CD4-positive, alpha-beta memory T cell (primary cell): ENCODE results near the gene FRMD1. TPM values are rescaled to one million over a fixed set of nuclear protein-coding genes. Genes with fewer than 3 reads are reported as not detected.
A peak's percentile ranks its signal among the peaks of the same experiment; 100 is the strongest.

Experiments
- CTCF ChIA-PET: fragments of 350-600 bp; sonication (Branson Sonifier 250); formaldehyde crosslinking; loops from one replicate; lab custom pipeline; 2021; ENCODE audit warnings: inconsistent platforms; ENCODE audit not compliant: partially characterized antibody; lab: Charles Lee
- POLR2A ChIA-PET: fragments of 350-600 bp; sonication (Branson Sonifier 250); formaldehyde crosslinking; loops from one replicate; lab custom pipeline; 2021; ENCODE audit not compliant: partially characterized antibody; lab: Charles Lee
- DNase-seq, 5 donors: peaks; one replicate each; pipeline versions ENCODE4 v3.0.0 to v3.0.0-alpha.2; 2020 to 2022; ENCODE audit warnings: mixed read lengths in 1 of 5
- H3K27ac ChIP-seq: one replicate; pipeline ENCODE4 v1.7.0; 2013; ENCODE audit warnings: low read depth, low read length
- H3K27me3 ChIP-seq: 2 replicates; pipeline ENCODE4 v1.7.0; 2013; ENCODE audit warnings: mild to moderate bottlenecking, low read length, moderate library complexity; ENCODE audit not compliant: insufficient read depth
- H3K36me3 ChIP-seq: 2 replicates; pipeline ENCODE4 v1.7.0; 2013; ENCODE audit warnings: mild to moderate bottlenecking, low read length, moderate library complexity; ENCODE audit not compliant: insufficient read depth
- H3K4me1 ChIP-seq: 2 replicates; pipeline ENCODE4 v1.7.0; 2013; ENCODE audit warnings: mild to moderate bottlenecking, low read length, moderate library complexity; ENCODE audit not compliant: insufficient read depth
- H3K4me3 ChIP-seq, 2 donors: one replicate each; pipeline ENCODE4 v1.7.0; 2013; ENCODE audit warnings: low read length in 2 of 2, mild to moderate bottlenecking in 1 of 2
- H3K9me3 ChIP-seq, 2 donors: one replicate each; pipeline ENCODE4 v1.7.0; 2013; ENCODE audit warnings: low read length in 2 of 2, control low read depth in 1 of 2; ENCODE audit not compliant: control insufficient read depth in 1 of 2
- H3K27ac Mint-ChIP-seq, 7 donors: one replicate each; pipeline ENCODE4 v1.8.0; 2020 to 2021; ENCODE audit warnings: mixed read lengths in 7 of 7, mild to moderate bottlenecking in 6 of 7, inconsistent platforms in 3 of 7, moderate library complexity in 3 of 7
- H3K27me3 Mint-ChIP-seq, 2 donors: one replicate each; pipeline ENCODE4 v1.8.0; 2020 to 2021; ENCODE audit warnings: mixed read lengths in 2 of 2
- H3K36me3 Mint-ChIP-seq, 2 donors: one replicate each; pipeline ENCODE4 v1.8.0; 2020 to 2021; ENCODE audit warnings: mixed read lengths in 2 of 2, inconsistent platforms in 1 of 2, mild to moderate bottlenecking in 1 of 2
- H3K4me1 Mint-ChIP-seq, 4 donors: one replicate each; pipeline ENCODE4 v1.8.0; 2020 to 2021; ENCODE audit warnings: mixed read lengths in 4 of 4, mild to moderate bottlenecking in 1 of 4
- H3K4me3 Mint-ChIP-seq, 8 donors: one replicate each; pipeline ENCODE4 v1.8.0; 2020 to 2021; ENCODE audit warnings: mixed read lengths in 8 of 8, mild to moderate bottlenecking in 7 of 8, moderate library complexity in 6 of 8, inconsistent platforms in 3 of 8
- H3K9me3 Mint-ChIP-seq, 8 donors: one replicate each; pipeline ENCODE4 v1.8.0; 2020 to 2021; ENCODE audit warnings: mixed read lengths in 8 of 8, mild to moderate bottlenecking in 5 of 8, inconsistent platforms in 3 of 8, moderate library complexity in 1 of 8
- intact Hi-C: fragments of 100-400 bp; cut with micrococcal nuclease; formaldehyde crosslinking; loops from one replicate; pipeline ENCODE4 v1.15.1; 2023
- polyA plus RNA-seq, 2 donors: library from polyadenylated mRNA; unstranded; fragments of 300-500 nt; fragmentation: Illumina TruSeq; gene quantifications; one replicate each; pipeline ENCODE4 v1.2.3, GENCODE V29; 2021
- total RNA-seq, 2 experiments: library from RNA; stranded (reverse); gene quantifications; one replicate each; pipeline ENCODE4 v1.2.3, GENCODE V29; 2021

Gene FRMD1
- total and polyA plus RNA-seq, 4 experiments from 2014 or later, result not detected

DNA sequence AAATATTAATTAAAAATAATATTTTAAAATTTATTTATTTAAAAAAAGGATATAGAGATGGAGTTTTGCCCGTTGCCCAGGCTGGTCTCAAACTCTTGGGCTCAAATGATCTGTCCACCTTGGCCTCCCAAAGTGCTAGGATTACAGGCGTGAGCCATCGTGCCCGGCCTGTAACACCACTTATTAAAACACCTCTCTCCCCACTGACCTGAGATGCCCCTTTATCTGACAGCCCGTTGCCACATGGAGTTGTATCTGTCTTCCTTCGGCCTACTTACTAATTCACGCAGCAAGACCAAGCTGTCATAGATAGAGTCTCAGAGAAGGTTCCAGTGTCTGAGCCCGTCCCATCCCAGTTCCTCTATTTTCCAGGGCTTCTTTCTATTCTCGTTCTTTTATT, 50.8 kb downstream of the FRMD1 start:
- no peaks in the 10 kb centered on the region for H3K9me3 ChIP-seq
- H3K4me3 ChIP-seq, result no peak overlapping the region
- DNase-seq, result no peak
- Mint-ChIP-seq H3K4me3 (no peak overlapping the region), H3K36me3 (no peaks in the 10 kb centered on the region), H3K27me3 (peaks cover 9 to 12% of the 10 kb centered on the region in 2 donors), H3K4me1 (no peaks in the 10 kb centered on the region), H3K9me3 (peaks cover 0 to 5% (median 0%) of the 10 kb centered on the region in 8 donors), H3K27ac (no peak overlapping the region)
- H3K27me3 ChIP-seq, result no peaks in the 10 kb centered on the region
- CTCF ChIA-PET, result no interaction called here
- no peaks in the 10 kb centered on the region for H3K36me3 ChIP-seq
- H3K4me1 ChIP-seq, result no peaks in the 10 kb centered on the region
- intact Hi-C loops, result no loop called here
- no peak overlapping the region for H3K27ac ChIP-seq
- POLR2A ChIA-PET, result no interaction called here

DNA sequence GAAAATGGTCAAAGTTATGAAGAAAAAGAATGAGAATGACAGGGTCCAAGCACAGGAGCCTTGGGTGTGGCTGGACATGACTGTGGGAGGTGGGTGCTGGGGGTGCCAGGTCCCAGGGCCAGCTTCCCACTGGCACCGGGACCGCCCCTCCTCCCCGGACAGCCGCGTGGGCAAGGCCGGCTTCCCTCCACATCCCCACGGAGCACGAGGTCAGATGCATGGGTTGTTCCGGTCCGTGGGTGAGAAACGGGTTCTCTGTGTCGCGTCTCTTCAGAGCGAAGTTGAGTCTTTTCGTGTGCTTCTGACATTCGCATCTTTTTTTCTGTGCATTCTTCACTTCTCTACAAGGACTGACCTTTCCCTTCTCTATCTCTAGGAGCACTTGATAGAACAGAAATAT, 51.5 kb downstream of the FRMD1 start:
- Mint-ChIP-seq H3K27me3 (peaks cover 9 to 12% of the 10 kb centered on the region in 2 donors), H3K9me3 (peaks cover 0 to 5% (median 0%) of the 10 kb centered on the region in 8 donors), H3K27ac (no peak overlapping the region), H3K36me3 (no peaks in the 10 kb centered on the region), H3K4me3 (no peak overlapping the region), H3K4me1 (no peaks in the 10 kb centered on the region)
- H3K36me3 ChIP-seq, result no peaks in the 10 kb centered on the region
- no peak for DNase-seq
- H3K4me1 ChIP-seq, result no peaks in the 10 kb centered on the region
- no peaks in the 10 kb centered on the region for H3K27me3 ChIP-seq
- ChIA-PET CTCF (no interaction called here), POLR2A (no interaction called here)
- no peak overlapping the region for H3K4me3 ChIP-seq
- H3K9me3 ChIP-seq, result no peaks in the 10 kb centered on the region
- no peak overlapping the region for H3K27ac ChIP-seq
- intact Hi-C loops, result no loop called here

DNA sequence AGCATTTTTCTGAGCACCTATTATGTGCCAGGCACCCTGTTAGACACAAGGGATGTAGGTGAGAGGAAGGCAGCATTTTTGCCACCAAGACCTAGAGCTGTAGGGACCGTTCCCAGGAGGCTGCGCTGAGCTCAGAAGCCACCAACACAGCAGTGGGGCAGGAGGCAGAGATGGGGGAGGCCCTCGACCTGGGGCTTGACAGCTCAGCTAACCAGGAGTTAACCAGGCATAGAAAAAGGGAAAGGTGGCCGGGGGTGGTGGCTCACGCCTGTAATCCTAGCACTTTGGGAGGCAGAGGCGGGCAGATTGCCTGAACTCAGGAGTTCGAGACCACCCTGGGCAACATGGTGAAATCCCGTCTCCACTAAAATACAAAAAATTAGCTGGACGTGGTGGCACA, 52.1 kb downstream of the FRMD1 start:
- Histone ChIP-seq H3K4me3 (no peak overlapping the region), H3K27me3 (no peaks in the 10 kb centered on the region), H3K9me3 (no peaks in the 10 kb centered on the region), H3K27ac (no peak overlapping the region), H3K36me3 (no peaks in the 10 kb centered on the region), H3K4me1 (no peaks in the 10 kb centered on the region)
- Mint-ChIP-seq H3K4me3 (no peak overlapping the region), H3K27me3 (peaks cover 6 to 9% of the 10 kb centered on the region in 2 donors), H3K9me3 (peaks cover 0 to 5% (median 0%) of the 10 kb centered on the region in 8 donors), H3K36me3 (no peaks in the 10 kb centered on the region), H3K4me1 (no peaks in the 10 kb centered on the region), H3K27ac (peak overlapping the region in 1 of 7 donors; percentile 5)
- intact Hi-C loops, result no loop called here
- ChIA-PET POLR2A (no interaction called here), CTCF (no interaction called here)
- no peak for DNase-seq

DNA sequence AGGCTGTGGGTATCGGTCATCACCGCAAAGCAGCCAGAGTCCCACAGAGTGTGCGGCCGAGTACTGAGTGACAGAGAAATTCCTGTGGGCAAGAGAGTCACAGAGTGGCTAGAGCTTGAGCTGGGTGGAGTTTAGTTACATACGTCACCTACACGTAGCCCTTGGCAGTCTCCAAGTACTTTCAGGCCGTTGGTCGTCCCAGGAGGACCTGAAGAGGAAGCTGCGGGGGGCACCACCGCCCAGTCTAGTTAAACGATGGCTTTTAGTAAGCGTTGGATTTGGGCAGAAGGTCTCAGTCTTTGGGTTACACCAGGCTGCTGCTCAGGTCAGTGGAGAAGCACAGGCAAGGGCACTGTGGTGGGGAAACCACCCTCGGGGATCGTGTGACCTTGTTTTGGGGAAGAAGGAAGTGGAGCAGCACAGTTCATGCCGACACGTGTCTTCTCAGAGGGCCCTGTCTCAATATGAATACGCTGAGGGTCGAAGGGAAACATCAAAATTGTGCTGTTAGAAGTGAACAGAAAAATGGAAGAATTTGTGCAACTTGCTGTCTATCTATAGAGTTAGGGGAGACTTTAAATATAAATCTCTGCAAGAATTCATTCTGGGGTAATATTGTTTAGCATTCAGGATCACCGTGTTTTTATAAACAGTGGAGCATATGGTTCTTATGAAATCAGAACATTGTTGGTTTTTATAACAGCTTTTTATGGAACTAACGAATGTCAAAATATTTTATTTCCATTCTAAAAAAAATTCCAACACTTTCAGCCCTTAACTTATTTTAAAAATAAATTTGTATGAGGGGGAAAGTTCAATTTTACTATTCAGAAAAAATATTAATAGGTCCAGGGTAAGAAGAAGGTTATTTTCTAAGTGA, 52.9 kb downstream of the FRMD1 start:
- H3K27ac Mint-ChIP-seq, result no peak overlapping the region
- Histone ChIP-seq H3K27me3 (no peaks in the 10 kb centered on the region), H3K9me3 (no peaks in the 10 kb centered on the region), H3K4me3 (no peak overlapping the region), H3K4me1 (no peaks in the 10 kb centered on the region), H3K36me3 (no peaks in the 10 kb centered on the region), H3K27ac (no peak overlapping the region)
- POLR2A ChIA-PET, result no interaction called here
- H3K4me1 Mint-ChIP-seq, result no peaks in the 10 kb centered on the region
- no peaks in the 10 kb centered on the region for H3K36me3 Mint-ChIP-seq
- H3K9me3 Mint-ChIP-seq, result peaks cover 0 to 5% (median 0%) of the 10 kb centered on the region in 8 donors
- intact Hi-C loops, result no loop called here
- no peak overlapping the region for H3K4me3 Mint-ChIP-seq
- DNase-seq, result no peak
- peaks cover 2 to 8% of the 10 kb centered on the region in 2 donors for H3K27me3 Mint-ChIP-seq
- CTCF ChIA-PET, result no interaction called here

DNA sequence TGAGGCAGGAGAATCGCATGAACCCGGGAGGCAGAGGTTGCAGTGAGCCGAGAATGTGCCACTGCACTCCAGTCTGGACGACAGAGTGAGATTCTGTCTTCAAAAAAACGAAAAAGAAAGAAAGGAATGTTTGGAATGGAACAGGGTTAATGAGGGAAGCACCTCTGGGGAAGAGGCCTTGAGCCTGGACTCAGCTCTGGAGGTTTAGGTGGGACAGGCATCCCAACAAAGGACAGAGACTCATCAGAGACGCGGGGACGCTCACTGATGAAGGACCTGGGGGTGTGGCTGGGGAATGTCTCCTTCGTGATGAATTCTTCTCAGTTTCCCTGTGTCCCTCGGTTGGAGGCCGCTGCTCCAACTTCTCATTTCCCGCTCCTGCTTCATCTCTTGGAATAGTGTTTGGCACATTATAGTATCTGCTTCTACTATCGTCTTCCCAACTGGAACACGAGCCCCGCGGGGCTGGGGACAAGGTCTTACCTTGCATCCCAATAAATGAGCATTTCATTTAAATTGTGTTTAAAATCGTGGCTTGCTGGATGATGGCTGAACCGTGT, 54.0 kb downstream of the FRMD1 start:
- Mint-ChIP-seq H3K36me3 (no peaks in the 10 kb centered on the region), H3K9me3 (peaks cover 0 to 5% (median 0%) of the 10 kb centered on the region in 8 donors), H3K27me3 (peaks cover 4 to 7% of the 10 kb centered on the region in 2 donors), H3K4me1 (no peaks in the 10 kb centered on the region), H3K4me3 (no peak overlapping the region), H3K27ac (no peak overlapping the region)
- ChIA-PET CTCF (no interaction called here), POLR2A (no interaction called here)
- Histone ChIP-seq H3K4me1 (no peaks in the 10 kb centered on the region), H3K4me3 (no peak overlapping the region), H3K27me3 (no peaks in the 10 kb centered on the region), H3K27ac (no peak overlapping the region), H3K36me3 (no peaks in the 10 kb centered on the region), H3K9me3 (no peaks in the 10 kb centered on the region)
- no peak for DNase-seq
- intact Hi-C loops, result no loop called here

DNA sequence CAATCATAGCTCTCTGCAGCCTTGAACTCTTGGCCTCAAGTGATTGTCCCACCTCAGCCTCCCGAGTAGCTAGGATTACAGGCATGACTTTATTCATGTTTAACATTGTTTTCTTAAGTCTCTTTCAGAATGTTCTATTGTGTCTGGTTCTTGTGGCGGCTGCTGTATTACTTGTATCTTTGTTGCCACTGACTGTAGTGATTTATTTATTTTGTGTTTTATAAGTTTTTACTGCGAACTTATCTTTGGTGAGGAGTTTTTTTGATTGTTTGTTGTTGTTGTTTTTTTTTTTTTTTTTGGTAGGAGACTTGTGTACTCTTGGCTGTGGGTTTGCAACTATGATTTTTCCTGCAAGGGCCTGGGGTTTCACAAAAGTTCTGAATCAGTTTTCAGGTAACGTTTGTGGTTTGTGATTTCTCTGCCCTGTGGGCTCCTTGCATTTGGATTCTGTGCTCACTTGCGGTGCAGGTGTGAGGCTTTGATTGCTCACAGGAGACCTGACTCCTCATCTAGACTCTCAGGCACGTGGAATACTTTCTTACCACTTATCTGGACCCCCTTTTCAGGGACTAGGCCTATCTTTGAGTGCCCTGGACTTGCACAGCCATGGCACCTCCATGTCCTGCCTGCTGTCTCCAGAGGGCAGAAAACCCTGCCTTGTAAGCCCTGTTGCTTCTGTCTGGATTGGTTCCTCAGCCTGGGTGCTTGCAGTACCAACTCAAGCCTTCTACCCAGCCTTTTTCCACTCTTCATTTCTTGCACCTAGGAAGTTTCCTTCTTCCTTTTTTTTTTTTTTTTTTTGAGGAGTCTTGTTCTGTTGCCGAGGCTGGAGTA, 56.3 kb downstream of the FRMD1 start:
- Mint-ChIP-seq H3K4me1 (no peaks in the 10 kb centered on the region), H3K4me3 (no peak overlapping the region), H3K9me3 (peaks cover 0 to 6% (median 0%) of the 10 kb centered on the region in 8 donors), H3K27ac (no peak overlapping the region), H3K36me3 (no peaks in the 10 kb centered on the region), H3K27me3 (peaks cover 4 to 5% of the 10 kb centered on the region in 2 donors)
- no peak for DNase-seq
- no peaks in the 10 kb centered on the region for H3K27me3 ChIP-seq
- H3K9me3 ChIP-seq, result no peaks in the 10 kb centered on the region
- H3K4me3 ChIP-seq, result no peak overlapping the region
- H3K4me1 ChIP-seq, result no peaks in the 10 kb centered on the region
- ChIA-PET POLR2A (no interaction called here), CTCF (no interaction called here)
- H3K36me3 ChIP-seq, result no peaks in the 10 kb centered on the region
- H3K27ac ChIP-seq, result no peak overlapping the region
- intact Hi-C loops, result no loop called here

DNA sequence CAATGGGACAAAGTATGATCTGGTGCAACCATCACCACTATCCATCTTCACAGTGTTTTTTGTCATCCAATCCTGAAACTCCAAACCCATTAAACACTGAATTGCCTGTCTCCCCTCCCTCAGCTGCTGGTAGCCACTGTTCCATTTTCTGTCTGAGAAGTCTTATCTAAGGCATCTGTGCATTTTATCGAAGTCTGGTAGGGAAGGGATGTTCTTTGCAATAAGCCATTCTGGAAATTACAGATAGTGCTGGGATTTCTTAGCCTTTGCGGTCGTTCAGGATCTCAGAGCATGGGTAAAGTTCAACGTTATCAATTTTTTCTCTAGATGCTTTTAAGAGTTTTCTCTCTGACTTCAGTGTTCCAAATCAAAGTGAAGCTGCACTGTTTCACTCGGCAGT, 57.4 kb downstream of the FRMD1 start:
- Histone ChIP-seq H3K27me3 (no peaks in the 10 kb centered on the region), H3K4me3 (no peak overlapping the region), H3K9me3 (no peaks in the 10 kb centered on the region), H3K36me3 (no peaks in the 10 kb centered on the region), H3K27ac (no peak overlapping the region), H3K4me1 (no peaks in the 10 kb centered on the region)
- ChIA-PET POLR2A (no interaction called here), CTCF (no interaction called here)
- no peak overlapping the region for H3K27ac Mint-ChIP-seq
- H3K36me3 Mint-ChIP-seq, result no peaks in the 10 kb centered on the region
- no peak for DNase-seq
- no peaks in the 10 kb centered on the region for H3K4me1 Mint-ChIP-seq
- H3K4me3 Mint-ChIP-seq, result no peak overlapping the region
- peaks cover 4 to 5% of the 10 kb centered on the region in 2 donors for H3K27me3 Mint-ChIP-seq
- intact Hi-C loops, result no loop called here
- H3K9me3 Mint-ChIP-seq, result peaks cover 0 to 6% (median under 1%) of the 10 kb centered on the region in 8 donors
